HEK293 (cell line): Measurements from ENCODE around the gene SPOCK1.

Experiments
- CTCF ChIA-PET: fragments of 350-600 bp; formaldehyde crosslinking; extraction: SDS; loops from one replicate; lab custom pipeline; 2021; ENCODE audit warnings: antibody characterized with exemption; lab: Yijun Ruan, JAX
- POLR2A ChIA-PET: fragments of 300-600 bp; formaldehyde crosslinking; extraction: SDS; loops from one replicate; lab custom pipeline; 2020; ENCODE audit warnings: antibody characterized with exemption, inconsistent platforms; lab: Yijun Ruan, JAX
- H3K27ac ChIP-seq: fragments of 200-500 bp; sonication (Bioruptor generic); 2 replicates; pipeline ENCODE4 v1.5.1; 2014; ENCODE audit warnings: low read depth, low read length, control low read depth, inconsistent platforms; ENCODE audit errors: extremely low read depth
- H3K36me3 ChIP-seq, 2 experiments: fragments of 200-500 bp in 1 of 2; sonication (Bioruptor generic) in 1 of 2; 1 replicate in 1 of 2; 2 replicates in 1 of 2; pipeline ENCODE4 v1.5.1; 2014 to 2017; ENCODE audit warnings: inconsistent platforms in 2 of 2, low read length in 2 of 2; ENCODE audit not compliant: control insufficient read depth in 2 of 2, insufficient read depth in 1 of 2
- H3K4me1 ChIP-seq: fragments of 200-500 bp; sonication (Bioruptor generic); 2 replicates; pipeline ENCODE4 v1.5.1; 2014; ENCODE audit warnings: mild to moderate bottlenecking, low read length, inconsistent platforms; ENCODE audit not compliant: control insufficient read depth, insufficient read depth
- H3K4me3 ChIP-seq: 2 replicates; pipeline ENCODE4 v1.5.1; 2011; ENCODE audit warnings: low read depth, mild to moderate bottlenecking, control low read depth, low read length, moderate library complexity
- H3K9me3 ChIP-seq: fragments of 200-500 bp; sonication (Bioruptor generic); 2 replicates; pipeline ENCODE4 v1.5.1; 2014; ENCODE audit warnings: low read depth, low read length, inconsistent platforms; ENCODE audit not compliant: control insufficient read depth, insufficient read depth
- FEZF1 ChIP-seq: fragments of 450-650 bp; formaldehyde crosslinking; IDR thresholded peaks from 2 replicates; pipeline ENCODE4 v1.5.1; 2016; ENCODE audit warnings: missing biosample characterization, missing genetic modification characterization
- GLIS2 ChIP-seq: fragments of 450-650 bp; formaldehyde crosslinking; IDR thresholded peaks from 2 replicates; pipeline ENCODE4 v1.5.1; 2016; ENCODE audit warnings: missing biosample characterization, missing genetic modification characterization
- KLF8 ChIP-seq: fragments of 450-650 bp; formaldehyde crosslinking; IDR thresholded peaks from 2 replicates; pipeline ENCODE4 v1.5.1; 2016; ENCODE audit warnings: missing biosample characterization, missing genetic modification characterization
- MEIS1 ChIP-seq: sonication (generic); formaldehyde crosslinking; IDR thresholded peaks from 2 replicates; pipeline ENCODE4 v1.8.1; 2022; ENCODE audit warnings: missing genetic modification reagents, mild to moderate bottlenecking, borderline replicate concordance
- SP7 ChIP-seq: fragments of 450-650 bp; formaldehyde crosslinking; IDR thresholded peaks from 2 replicates; pipeline ENCODE4 v1.5.1; 2016; ENCODE audit warnings: missing biosample characterization, missing genetic modification characterization
- TCF7L2 ChIP-seq: IDR thresholded peaks from 2 replicates; pipeline ENCODE4 v1.6.1; 2011; ENCODE audit warnings: low read depth, mild to moderate bottlenecking, inconsistent platforms, low read length, moderate library complexity, borderline replicate concordance
- YY1 ChIP-seq: fragments of 450-650 bp; formaldehyde crosslinking; IDR thresholded peaks from 2 replicates; pipeline ENCODE4 v1.5.1; 2018; ENCODE audit warnings: missing biosample characterization, missing genetic modification characterization
- ZBTB44 ChIP-seq: fragments of 450-650 bp; IDR thresholded peaks from 2 replicates; pipeline ENCODE4 v1.5.1; 2018; ENCODE audit warnings: missing biosample characterization, mild to moderate bottlenecking, missing genetic modification characterization
- ZBTB49 ChIP-seq: fragments of 450-650 bp; formaldehyde crosslinking; IDR thresholded peaks from 2 replicates; pipeline ENCODE4 v1.5.1; 2016; ENCODE audit warnings: missing biosample characterization, missing genetic modification characterization, low read depth
- ZNF140 ChIP-seq: fragments of 450-650 bp; formaldehyde crosslinking; IDR thresholded peaks from 2 replicates; pipeline ENCODE4 v1.5.1; 2016; ENCODE audit warnings: missing biosample characterization, missing genetic modification characterization
- ZNF148 ChIP-seq: fragments of 450-650 bp; formaldehyde crosslinking; IDR thresholded peaks from 2 replicates; pipeline ENCODE4 v1.5.0; 2017; ENCODE audit warnings: missing biosample characterization, missing genetic modification characterization, borderline replicate concordance
- ZNF169 ChIP-seq: fragments of 450-650 bp; formaldehyde crosslinking; IDR thresholded peaks from 2 replicates; pipeline ENCODE4 v1.5.1; 2016; ENCODE audit warnings: missing biosample characterization, missing genetic modification characterization
- ZNF23 ChIP-seq: fragments of 450-650 bp; formaldehyde crosslinking; IDR thresholded peaks from 2 replicates; pipeline ENCODE4 v1.5.1; 2016; ENCODE audit warnings: missing biosample characterization, missing genetic modification characterization, borderline replicate concordance
- ZNF280C ChIP-seq: fragments of 450-650 bp; formaldehyde crosslinking; IDR thresholded peaks from 2 replicates; pipeline ENCODE4 v1.5.1; 2016; ENCODE audit warnings: missing biosample characterization, missing genetic modification characterization
- ZNF324 ChIP-seq: fragments of 450-650 bp; formaldehyde crosslinking; IDR thresholded peaks from 2 replicates; pipeline ENCODE4 v1.5.1; 2016; ENCODE audit warnings: missing biosample characterization, missing genetic modification characterization
- ZNF37A ChIP-seq: fragments of 450-650 bp; IDR thresholded peaks from 2 replicates; pipeline ENCODE4 v1.5.1; 2018; ENCODE audit warnings: missing biosample characterization, missing genetic modification characterization
- ZNF518A ChIP-seq: fragments of 450-650 bp; formaldehyde crosslinking; conservative IDR thresholded peaks from 2 replicates; pipeline ENCODE4 v1.5.1; 2016; ENCODE audit warnings: low read depth, missing biosample characterization, missing genetic modification characterization
- ZNF701 ChIP-seq: fragments of 450-650 bp; formaldehyde crosslinking; IDR thresholded peaks from 2 replicates; pipeline ENCODE4 v1.5.1; 2016; ENCODE audit warnings: missing biosample characterization, missing genetic modification characterization
- ZNF76 ChIP-seq: fragments of 450-650 bp; formaldehyde crosslinking; IDR thresholded peaks from 2 replicates; pipeline ENCODE4; 2016; ENCODE audit warnings: low read depth, missing biosample characterization, missing genetic modification characterization, borderline replicate concordance
- ZNF768 ChIP-seq: fragments of 450-650 bp; formaldehyde crosslinking; IDR thresholded peaks from 2 replicates; pipeline ENCODE4 v1.5.1; 2018; ENCODE audit warnings: missing biosample characterization, mild to moderate bottlenecking, missing genetic modification characterization

SPOCK1 gene

GRCh38 chr5:137292461-137293027 is 206.6 kb downstream of the SPOCK1 start (continued):
- TF ChIP-seq ZBTB44 (tag by site-specific recombination), result peak; percentile 71
- TF ChIP-seq, all 188 proteins: peak for 9

GRCh38 chr5:137291436-137291835 is 207.7 kb downstream of the SPOCK1 start:
- CTCF ChIA-PET, result interaction anchor here (0.5 to 1.0 kb wide), 2 partner anchors 29 to 333 kb away, joined by 3 to 4 read pairs; no protein-coding TSS in a partner anchor
- Histone ChIP-seq H3K9me3 (no peaks in the 10 kb centered on the region), H3K36me3 (no peaks in the 10 kb centered on the region), H3K4me3 (no peak overlapping the region), H3K4me1 (peaks cover 4% of the 10 kb centered on the region), H3K27ac (no peak overlapping the region)
- TF ChIP-seq FEZF1, result no peak
- no peak for TF ChIP-seq ZBTB49
- TF ChIP-seq KLF8 (tag by site-specific recombination), result no peak
- no peak for TF ChIP-seq ZNF37A (tag by site-specific recombination)
- TF ChIP-seq ZNF701, result no peak
- no peak for TF ChIP-seq ZNF23 (tag by site-specific recombination)
- TF ChIP-seq ZNF169, result no peak
- TF ChIP-seq ZNF148 (tag by site-specific recombination), result no peak
- TF ChIP-seq YY1 (tag by site-specific recombination), result no peak
- TF ChIP-seq ZNF76 (tag by site-specific recombination), result no peak
- no peak for TF ChIP-seq SP7
- TF ChIP-seq MEIS1 (CRISPR knock-in tag), result no peak
- TF ChIP-seq ZNF768 (tag by site-specific recombination), result no peak
- no peak for TF ChIP-seq GLIS2
- POLR2A ChIA-PET, result no interaction called here

GRCh38 chr5:137291031-137291430 is 208.1 kb downstream of the SPOCK1 start:
- H3K4me1 ChIP-seq, result peaks cover 4% of the 10 kb centered on the region
- ChIA-PET CTCF (interaction anchor here (0.5 to 1.0 kb wide), 2 partner anchors 29 to 333 kb away, joined by 3 to 4 read pairs; no protein-coding TSS in a partner anchor), POLR2A (no interaction called here)
- no peaks in the 10 kb centered on the region for H3K9me3 ChIP-seq
- H3K36me3 ChIP-seq, result no peaks in the 10 kb centered on the region
- no peak overlapping the region for H3K27ac ChIP-seq
- H3K4me3 ChIP-seq, result no peak overlapping the region
- TF ChIP-seq ZNF324 (tag by site-specific recombination) (no peak), ZNF280C (no peak), ZNF518A (no peak), ZNF140 (no peak), TCF7L2 (no peak), MEIS1 (CRISPR knock-in tag) (no peak)
